ENCODE data around the gene FBXL5.

The FBXL5 gene

GRCh38 chr4:15655223-15656037 is at the start of gene FBXL5:
Gene FBXL5, minus strand, starts transcription at chr4:15655357. Its CDS starts 70 bp downstream, at chr4:15655287.
- DNase-seq, result peak; percentile 81

GRCh38 chr4:15704129-15704528 is 49.0 kb upstream of the FBXL5 start:
- no peak for DNase-seq

GRCh38 chr4:15703439-15703838 is 48.3 kb upstream of the FBXL5 start:
- DNase-seq, result no peak

- DNase-seq, result no peak
Observed at GRCh38 chr4:15702941-15703403, 47.8 kb upstream of the FBXL5 start, which contains the start of gene BST1. Gene BST1, plus strand, starts transcription at chr4:15703065. Its CDS starts 80 bp downstream, at chr4:15703145.

DNA sequence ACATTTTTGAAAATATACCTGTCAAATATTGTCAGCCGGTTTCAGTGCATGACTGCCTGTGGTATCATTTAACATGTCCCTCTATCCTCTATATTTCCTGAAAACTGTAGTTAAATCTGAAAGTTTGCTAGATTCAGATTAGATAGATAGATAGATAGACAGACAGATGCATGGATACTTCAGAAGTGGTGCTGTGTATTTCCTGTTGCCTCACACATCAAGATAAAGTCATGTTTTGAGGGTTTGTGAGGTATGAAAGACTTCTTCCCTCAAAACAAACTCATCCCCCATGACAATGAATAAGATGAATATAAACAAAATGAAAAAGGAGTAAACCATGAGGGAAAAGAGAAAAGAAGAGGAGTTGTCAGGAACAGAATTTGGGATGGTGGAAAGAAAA is 41.7 kb upstream of the FBXL5 start:
- no peak for DNase-seq

DNA sequence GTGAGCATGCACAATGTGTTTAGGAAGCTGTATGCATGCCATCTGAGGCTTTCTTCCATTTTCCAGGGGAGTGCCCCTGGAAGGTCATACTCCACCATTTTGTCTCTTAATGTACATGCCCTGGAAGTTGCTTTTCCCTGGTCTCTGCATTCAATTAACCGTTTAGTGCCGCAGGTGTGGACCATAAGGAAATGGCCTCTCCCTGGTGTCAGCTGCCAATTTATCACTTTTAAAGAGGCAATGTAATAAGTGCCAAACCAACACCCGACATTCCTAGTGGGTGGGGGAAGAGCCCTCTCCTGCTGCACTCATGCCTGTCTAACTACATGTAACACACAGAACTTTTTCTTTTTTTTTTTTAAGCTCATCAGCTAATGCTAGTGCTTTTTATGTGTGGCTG is 40.6 kb upstream of the FBXL5 start:
- DNase-seq, result no peak

- no peak for DNase-seq
Observed at GRCh38 chr4:15695240-15695699, 40.1 kb upstream of the FBXL5 start.

DNA sequence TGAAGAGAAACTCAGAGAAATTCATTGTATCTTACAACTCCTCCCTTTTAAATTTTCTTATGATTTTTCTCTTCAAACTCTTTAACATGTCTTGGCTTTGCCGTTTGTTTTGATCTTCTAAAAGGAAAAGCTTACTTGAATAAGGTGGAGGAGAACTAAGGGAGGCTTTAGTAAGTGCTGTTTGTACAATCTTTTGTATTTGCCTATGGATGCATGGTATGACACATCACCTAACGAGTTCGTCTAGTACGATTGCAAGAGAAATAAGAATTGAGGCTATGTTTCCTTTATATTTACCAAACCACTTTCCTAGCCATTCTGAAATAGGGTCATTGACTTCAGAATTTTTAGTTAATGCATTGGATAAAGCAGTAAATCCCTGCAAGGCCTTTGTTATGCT is 39.3 kb upstream of the FBXL5 start:
- no peak for DNase-seq

GRCh38 chr4:15692602-15693001 is 37.4 kb upstream of the FBXL5 start:
- DNase-seq, result no peak

GRCh38 chr4:15691346-15692135 is 36.4 kb upstream of the FBXL5 start:
- DNase-seq, result no peak

GRCh38 chr4:15690020-15690809 is 35.1 kb upstream of the FBXL5 start:
- DNase-seq, result no peak

- no peak for DNase-seq
Observed at GRCh38 chr4:15689540-15689939, 34.4 kb upstream of the FBXL5 start.

GRCh38 chr4:15688051-15688450 is 32.9 kb upstream of the FBXL5 start:
- DNase-seq, result no peak

- no peak for DNase-seq
Observed at GRCh38 chr4:15684498-15684897, 29.3 kb upstream of the FBXL5 start.

- no peak for DNase-seq
Observed at GRCh38 chr4:15683143-15683495, 28.0 kb upstream of the FBXL5 start.

DNA sequence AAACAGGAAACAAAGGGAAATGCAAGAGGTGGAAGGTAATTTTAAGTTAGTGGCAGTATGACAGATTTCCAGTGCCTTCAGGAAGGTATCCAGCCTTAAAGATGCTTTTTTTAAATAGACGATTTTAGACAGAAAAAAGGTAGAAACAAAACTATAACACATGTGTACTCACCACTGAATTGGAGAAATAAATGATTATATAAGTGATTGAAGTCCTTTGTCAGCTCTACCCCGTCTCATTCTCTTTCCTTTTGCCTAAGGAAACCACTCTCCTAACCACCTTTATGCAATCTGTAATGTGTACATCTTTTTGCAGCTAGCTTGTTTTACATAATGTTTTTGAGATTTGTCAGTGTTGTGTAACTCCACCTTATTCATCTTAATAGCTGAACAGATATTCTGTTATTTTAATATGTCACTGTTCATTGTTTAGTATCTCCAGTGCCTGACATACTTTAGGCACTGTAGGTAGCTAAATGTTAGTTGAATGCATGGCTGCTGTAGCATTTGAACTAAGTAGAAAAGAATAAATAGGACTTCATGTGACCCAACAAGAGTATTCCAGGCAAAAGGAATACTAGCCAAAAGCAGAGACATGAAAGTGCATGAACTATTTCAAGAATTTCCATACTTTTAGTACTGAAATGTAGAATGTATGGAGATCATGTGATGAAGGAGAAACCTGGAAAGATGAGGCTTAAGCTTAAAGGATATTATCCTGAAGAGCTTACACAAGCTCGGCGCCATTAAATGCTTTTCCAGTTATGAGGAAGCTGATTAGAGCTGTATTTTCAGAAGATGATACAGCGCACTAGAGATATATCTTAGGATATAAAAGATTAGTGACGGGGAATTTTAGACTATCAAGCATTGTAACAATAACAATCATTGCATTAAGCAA is 27.3 kb upstream of the FBXL5 start:
- no peak for DNase-seq

- peak; percentile 97 for DNase-seq
Observed at GRCh38 chr4:15681372-15682241, 26.4 kb upstream of the FBXL5 start, which contains the start of gene FAM200B. Gene FAM200B, plus strand, starts transcription at chr4:15681827. Its CDS starts 5,151 bp downstream, at chr4:15686978.

- no peak for DNase-seq
Observed at GRCh38 chr4:15681067-15681371, 25.9 kb upstream of the FBXL5 start.

- no peak for DNase-seq
Observed at GRCh38 chr4:15677507-15677988, 22.4 kb upstream of the FBXL5 start.

DNA sequence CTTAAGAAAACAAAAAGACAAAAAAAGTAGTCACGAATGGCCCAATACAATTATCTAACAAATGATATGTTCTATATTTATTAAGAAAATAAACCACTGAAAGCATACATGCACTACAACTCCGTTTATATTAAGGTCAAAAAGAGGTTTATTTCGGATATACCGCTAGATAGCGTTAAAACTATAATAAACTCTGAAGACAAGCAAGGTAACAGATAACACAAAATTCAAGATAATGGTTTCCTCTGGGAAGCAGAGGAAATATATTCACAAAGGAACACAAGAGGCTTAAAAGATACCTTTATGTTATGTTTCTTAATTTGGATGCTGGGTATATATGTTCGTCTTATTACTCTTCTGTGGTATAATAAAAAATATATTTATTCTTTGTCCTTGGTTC is 21.7 kb upstream of the FBXL5 start:
- DNase-seq, result no peak

GRCh38 chr4:15676039-15676438 is 20.9 kb upstream of the FBXL5 start:
- no peak for DNase-seq

Measured in NCI-H345 (cell line).